H9 (cell line): ENCODE measurements around the gene NPAS2. TPM values are rescaled to one million over a fixed set of nuclear protein-coding genes. Genes with fewer than 3 reads are reported as not detected.
A peak's percentile ranks its signal among the peaks of the same experiment; 100 is the strongest.

Source experiments
- DNase-seq: peaks from one replicate; pipeline ENCODE4 v3.0.0-alpha.2; 2017
- H2AFZ ChIP-seq: one replicate; pipeline ENCODE4 v1.6.1; 2013; ENCODE audit warnings: mild to moderate bottlenecking, low read length, control low read depth, moderate library complexity
- H2AK5ac ChIP-seq: 2 replicates; pipeline ENCODE4 v1.6.1; 2013; ENCODE audit warnings: low read length, control low read depth, mixed read lengths; ENCODE audit not compliant: insufficient read length
- H2BK120ac ChIP-seq: one replicate; pipeline ENCODE4 v1.6.1; 2013; ENCODE audit warnings: low read depth, mild to moderate bottlenecking, low read length, control low read depth, inconsistent platforms; ENCODE audit not compliant: poor library complexity, severe bottlenecking
- H2BK12ac ChIP-seq: 2 replicates; pipeline ENCODE4 v1.6.1; 2013; ENCODE audit warnings: low read length, control low read depth, mixed read lengths, low read depth; ENCODE audit not compliant: insufficient read length
- H2BK15ac ChIP-seq: 2 replicates; pipeline ENCODE4 v1.6.1; 2013; ENCODE audit warnings: low read depth, low read length, control low read depth
- H2BK20ac ChIP-seq: one replicate; pipeline ENCODE4 v1.6.1; 2013; ENCODE audit warnings: low read depth, mild to moderate bottlenecking, low read length, control low read depth, inconsistent platforms; ENCODE audit not compliant: poor library complexity, severe bottlenecking
- H2BK5ac ChIP-seq: 2 replicates; pipeline ENCODE4 v1.6.1; 2013; ENCODE audit warnings: low read length, control low read depth, mixed read lengths; ENCODE audit not compliant: insufficient read length
- H3K14ac ChIP-seq: 2 replicates; pipeline ENCODE4 v1.6.1; 2013; ENCODE audit warnings: low read length, control low read depth; ENCODE audit not compliant: insufficient read depth
- H3K18ac ChIP-seq: 2 replicates; pipeline ENCODE4 v1.6.1; 2013; ENCODE audit warnings: low read depth, mild to moderate bottlenecking, mixed read lengths, low read length, control low read depth; ENCODE audit not compliant: insufficient read length
- H3K23ac ChIP-seq: 2 replicates; pipeline ENCODE4 v1.6.1; 2013; ENCODE audit warnings: low read length, control low read depth, mixed read lengths, low read depth; ENCODE audit not compliant: insufficient read length
- H3K23me2 ChIP-seq: 2 replicates; pipeline ENCODE4 v1.6.1; 2013; ENCODE audit warnings: low read depth, mild to moderate bottlenecking, mixed read lengths, low read length, control low read depth; ENCODE audit not compliant: insufficient read length, poor library complexity, severe bottlenecking
- H3K27ac ChIP-seq: 2 replicates; pipeline ENCODE4 v1.5.1; 2013; ENCODE audit warnings: low read length, control low read depth, mixed read lengths, low read depth; ENCODE audit not compliant: insufficient read length
- H3K27me3 ChIP-seq: 2 replicates; pipeline ENCODE4 v1.6.1; 2013; ENCODE audit warnings: low read length, control low read depth, inconsistent platforms; ENCODE audit not compliant: insufficient read depth
- H3K4ac ChIP-seq: 2 replicates; pipeline ENCODE4 v1.6.1; 2013; ENCODE audit warnings: low read depth, mild to moderate bottlenecking, control low read depth, inconsistent platforms, low read length, moderate library complexity
- H3K4me1 ChIP-seq: 2 replicates; pipeline ENCODE4 v1.6.1; 2013; ENCODE audit warnings: low read length, control low read depth, inconsistent platforms; ENCODE audit not compliant: insufficient read depth
- H3K4me2 ChIP-seq: 2 replicates; pipeline ENCODE4 v1.6.1; 2013; ENCODE audit warnings: low read length, control low read depth, mixed read lengths; ENCODE audit not compliant: insufficient read length, insufficient read depth
- H3K56ac ChIP-seq: 2 replicates; pipeline ENCODE4 v1.6.1; 2013; ENCODE audit warnings: low read depth, mild to moderate bottlenecking, mixed read lengths, low read length, control low read depth; ENCODE audit not compliant: insufficient read length
- H3K79me1 ChIP-seq: 2 replicates; pipeline ENCODE4 v1.6.1; 2013; ENCODE audit warnings: low read depth, mild to moderate bottlenecking, moderate library complexity, low read length, control low read depth, inconsistent platforms; ENCODE audit not compliant: insufficient read depth, poor library complexity, severe bottlenecking
- H3K79me2 ChIP-seq: 2 replicates; pipeline ENCODE4 v1.6.1; 2013; ENCODE audit warnings: low read length, control low read depth, inconsistent platforms; ENCODE audit not compliant: insufficient read depth
- H3K9ac ChIP-seq: 2 replicates; pipeline ENCODE4 v1.6.1; 2013; ENCODE audit warnings: low read length, control low read depth, mixed read lengths; ENCODE audit not compliant: insufficient read length; ENCODE audit errors: extremely low read depth
- H3K9me3 ChIP-seq: one replicate; pipeline ENCODE4 v1.6.1; 2013; ENCODE audit warnings: low read depth, low read length, inconsistent platforms; ENCODE audit not compliant: control insufficient read depth
- H3T11ph ChIP-seq: one replicate; pipeline ENCODE4 v1.6.1; 2013; ENCODE audit warnings: mild to moderate bottlenecking, low read length, control low read depth, inconsistent platforms
- H4K20me1 ChIP-seq: one replicate; pipeline ENCODE4 v1.6.1; 2013; ENCODE audit not compliant: control insufficient read depth, insufficient read length, insufficient read depth
- H4K5ac ChIP-seq: 2 replicates; pipeline ENCODE4 v1.6.1; 2013; ENCODE audit warnings: low read depth, mild to moderate bottlenecking, mixed read lengths, low read length, control low read depth; ENCODE audit not compliant: insufficient read length
- H4K8ac ChIP-seq: replicated peaks from 2 replicates; pipeline ENCODE4 v1.6.1; 2013; ENCODE audit warnings: low read length, control low read depth, mixed read lengths, low read depth; ENCODE audit not compliant: insufficient read length
- H4K91ac ChIP-seq: 2 replicates; pipeline ENCODE4 v1.6.1; 2013; ENCODE audit warnings: low read depth, mild to moderate bottlenecking, moderate library complexity, mixed read lengths, low read length, control low read depth; ENCODE audit not compliant: insufficient read length
- H3K27ac Mint-ChIP-seq, 3 experiments: 2 replicates in 2 of 3; 3 replicates in 1 of 3; pipeline ENCODE4 v1.8.0; 2020 to 2021; ENCODE audit warnings: mixed read lengths in 3 of 3, mild to moderate bottlenecking in 1 of 3, moderate library complexity in 1 of 3
- H3K27me3 Mint-ChIP-seq: 2 replicates; pipeline ENCODE4 v1.8.0; 2021; ENCODE audit warnings: low read depth, mild to moderate bottlenecking, moderate library complexity, mixed read lengths
- H3K36me3 Mint-ChIP-seq, 3 experiments: 2 replicates in 2 of 3; 3 replicates in 1 of 3; pipeline ENCODE4 v1.8.0; 2020 to 2021; ENCODE audit warnings: low read depth in 3 of 3, mixed read lengths in 3 of 3; ENCODE audit not compliant: insufficient read depth in 1 of 3
- H3K4me1 Mint-ChIP-seq, 2 experiments: 2 replicates each; pipeline ENCODE4 v1.8.0; 2020; ENCODE audit warnings: mixed read lengths in 2 of 2
- H3K4me3 Mint-ChIP-seq, 2 experiments: 2 replicates in 1 of 2; 3 replicates in 1 of 2; pipeline ENCODE4 v1.8.0; 2020 to 2021; ENCODE audit warnings: mild to moderate bottlenecking in 2 of 2, mixed read lengths in 2 of 2, moderate library complexity in 1 of 2
- H3K9me3 Mint-ChIP-seq, 2 experiments: 2 replicates in 1 of 2; 3 replicates in 1 of 2; pipeline ENCODE4 v1.8.0; 2020; ENCODE audit warnings: mild to moderate bottlenecking in 2 of 2, mixed read lengths in 2 of 2, moderate library complexity in 1 of 2
- CTCF ChIP-seq: fragments of 200-600 bp; sonication (generic); conservative IDR thresholded peaks from 3 replicates; pipeline ENCODE4 v1.8.0; 2021; ENCODE audit warnings: antibody characterized with exemption, mild to moderate bottlenecking
- WGBS: extraction: QIAGEN DNeasy Blood & Tissue Kit; methylation state at CpG from one replicate; pipeline ENCODE4 v1.1.7; 2013; ENCODE audit warnings: missing lambda C conversion rate, low lambda C conversion rate, mixed read lengths; ENCODE audit not compliant: insufficient read length; ENCODE audit errors: extremely low coverage; 5-methylcytosine and 5-hydroxymethylcytosine counted together
- total RNA-seq: library from RNA; stranded (reverse); gene quantifications from 2 replicates; pipeline ENCODE4 v1.2.1, GENCODE V29; 2021

Gene NPAS2
- total RNA-seq, 1 experiment from 2014 or later = 1.3 TPM

GRCh38 chr2:100818606-100819369, 1.2 kb upstream of the NPAS2 start:
- peak; percentile 71 for DNase-seq
- Histone ChIP-seq H2AFZ (no peak overlapping the region), H2BK5ac (no peak overlapping the region), H3K79me1 (no peaks in the 10 kb centered on the region), H3K27ac (no peak overlapping the region), H4K8ac (no peak overlapping the region), H2BK12ac (no peak overlapping the region), H3K4ac (no peak overlapping the region), H3K23ac (no peak overlapping the region), H3K14ac (peak overlapping the region; percentile 54), H2BK15ac (no peak overlapping the region), H3K27me3 (peaks cover 28% of the 10 kb centered on the region), H2AK5ac (no peak overlapping the region), H4K5ac (no peak overlapping the region), H4K91ac (no peak overlapping the region), H3K23me2 (peaks cover 23% of the 10 kb centered on the region), H2BK120ac (no peak overlapping the region), H3T11ph (no peak overlapping the region), H3K9me3 (no peaks in the 10 kb centered on the region), H3K4me2 (peak overlapping the region; percentile 86), H3K18ac (no peak overlapping the region), H4K20me1 (no peaks in the 10 kb centered on the region), H3K56ac (no peak overlapping the region), H2BK20ac (no peak overlapping the region), H3K4me1 (peaks cover 3% of the 10 kb centered on the region; the same call in 1 of the 2 replicates), H3K79me2 (no peaks in the 10 kb centered on the region), H3K9ac (no peak overlapping the region)
- H3K27ac Mint-ChIP-seq = no peak overlapping the region
- peaks cover 83% of the 10 kb centered on the region for H3K27me3 Mint-ChIP-seq
- peaks cover 13 to 33% of the 10 kb centered on the region in 2 experiments for H3K4me1 Mint-ChIP-seq
- no peaks in the 10 kb centered on the region for H3K9me3 Mint-ChIP-seq
- WGBS = no CpG with 5 or more reads among the region's 51 CpGs
- H3K4me3 Mint-ChIP-seq = peak overlapping the region; percentile 58 to 81
- H3K36me3 Mint-ChIP-seq = no peaks in the 10 kb centered on the region
- TF ChIP-seq CTCF = peak; percentile 53
